ENCODE data around the gene HCN2. TPM values are rescaled to one million over a fixed set of nuclear protein-coding genes. Genes with fewer than 3 reads are reported as not detected.

Gene HCN2
- total and polyA plus RNA-seq, 2 of the 8 experiments (the other 6 are each of a cell fraction or from before 2014, with no cell fraction given): 1.0 to 4.0 TPM

DNA sequence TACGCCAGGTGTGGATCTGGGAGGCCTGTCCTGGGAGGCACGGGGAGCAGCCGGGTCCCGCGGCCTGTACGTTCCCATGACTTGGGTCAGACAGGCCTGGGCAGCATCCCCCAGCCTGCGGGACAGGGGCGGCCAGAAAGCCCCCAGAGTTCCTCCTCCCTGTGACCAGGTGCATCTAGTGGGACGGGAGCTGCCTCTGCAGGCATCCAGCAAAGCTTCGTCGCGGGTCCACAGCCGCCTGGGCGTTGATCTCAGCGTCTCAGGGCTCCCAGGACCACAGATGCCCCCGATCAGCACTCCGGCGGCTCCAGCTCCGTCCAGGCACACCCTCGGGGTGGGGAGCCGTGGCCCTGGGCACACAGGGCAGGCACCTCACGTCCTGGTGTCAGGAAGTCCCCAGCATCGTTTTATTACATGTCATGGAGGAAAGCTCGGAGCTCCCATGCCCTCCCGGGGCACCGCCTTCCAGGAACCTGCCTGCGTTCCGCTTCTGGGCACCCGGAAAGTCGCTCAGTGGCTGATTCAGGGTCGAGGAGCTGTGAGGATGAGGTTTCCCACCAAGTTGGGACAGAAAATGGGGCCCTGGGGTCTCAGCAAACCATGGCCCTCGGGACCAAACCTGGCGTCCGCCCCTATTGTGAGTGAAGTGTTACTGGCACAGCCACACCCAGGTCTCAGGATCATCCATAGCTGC is 47.4 kb upstream of the HCN2 start (continued):
- TF ChIP-seq MAFK (IDR thresholded peaks at IDR 0.05; ENCODE audit: low read depth, low read length) (no peak), ZNF274 (IDR thresholded peaks at IDR 0.05; ENCODE audit: borderline replicate concordance, extremely low read depth, low read length) (no peak), EGR1 (IDR thresholded peaks at IDR 0.05; ENCODE audit: borderline replicate concordance, low read depth, low read length) (no peak)
- TF ChIP-seq, protein P1, sequence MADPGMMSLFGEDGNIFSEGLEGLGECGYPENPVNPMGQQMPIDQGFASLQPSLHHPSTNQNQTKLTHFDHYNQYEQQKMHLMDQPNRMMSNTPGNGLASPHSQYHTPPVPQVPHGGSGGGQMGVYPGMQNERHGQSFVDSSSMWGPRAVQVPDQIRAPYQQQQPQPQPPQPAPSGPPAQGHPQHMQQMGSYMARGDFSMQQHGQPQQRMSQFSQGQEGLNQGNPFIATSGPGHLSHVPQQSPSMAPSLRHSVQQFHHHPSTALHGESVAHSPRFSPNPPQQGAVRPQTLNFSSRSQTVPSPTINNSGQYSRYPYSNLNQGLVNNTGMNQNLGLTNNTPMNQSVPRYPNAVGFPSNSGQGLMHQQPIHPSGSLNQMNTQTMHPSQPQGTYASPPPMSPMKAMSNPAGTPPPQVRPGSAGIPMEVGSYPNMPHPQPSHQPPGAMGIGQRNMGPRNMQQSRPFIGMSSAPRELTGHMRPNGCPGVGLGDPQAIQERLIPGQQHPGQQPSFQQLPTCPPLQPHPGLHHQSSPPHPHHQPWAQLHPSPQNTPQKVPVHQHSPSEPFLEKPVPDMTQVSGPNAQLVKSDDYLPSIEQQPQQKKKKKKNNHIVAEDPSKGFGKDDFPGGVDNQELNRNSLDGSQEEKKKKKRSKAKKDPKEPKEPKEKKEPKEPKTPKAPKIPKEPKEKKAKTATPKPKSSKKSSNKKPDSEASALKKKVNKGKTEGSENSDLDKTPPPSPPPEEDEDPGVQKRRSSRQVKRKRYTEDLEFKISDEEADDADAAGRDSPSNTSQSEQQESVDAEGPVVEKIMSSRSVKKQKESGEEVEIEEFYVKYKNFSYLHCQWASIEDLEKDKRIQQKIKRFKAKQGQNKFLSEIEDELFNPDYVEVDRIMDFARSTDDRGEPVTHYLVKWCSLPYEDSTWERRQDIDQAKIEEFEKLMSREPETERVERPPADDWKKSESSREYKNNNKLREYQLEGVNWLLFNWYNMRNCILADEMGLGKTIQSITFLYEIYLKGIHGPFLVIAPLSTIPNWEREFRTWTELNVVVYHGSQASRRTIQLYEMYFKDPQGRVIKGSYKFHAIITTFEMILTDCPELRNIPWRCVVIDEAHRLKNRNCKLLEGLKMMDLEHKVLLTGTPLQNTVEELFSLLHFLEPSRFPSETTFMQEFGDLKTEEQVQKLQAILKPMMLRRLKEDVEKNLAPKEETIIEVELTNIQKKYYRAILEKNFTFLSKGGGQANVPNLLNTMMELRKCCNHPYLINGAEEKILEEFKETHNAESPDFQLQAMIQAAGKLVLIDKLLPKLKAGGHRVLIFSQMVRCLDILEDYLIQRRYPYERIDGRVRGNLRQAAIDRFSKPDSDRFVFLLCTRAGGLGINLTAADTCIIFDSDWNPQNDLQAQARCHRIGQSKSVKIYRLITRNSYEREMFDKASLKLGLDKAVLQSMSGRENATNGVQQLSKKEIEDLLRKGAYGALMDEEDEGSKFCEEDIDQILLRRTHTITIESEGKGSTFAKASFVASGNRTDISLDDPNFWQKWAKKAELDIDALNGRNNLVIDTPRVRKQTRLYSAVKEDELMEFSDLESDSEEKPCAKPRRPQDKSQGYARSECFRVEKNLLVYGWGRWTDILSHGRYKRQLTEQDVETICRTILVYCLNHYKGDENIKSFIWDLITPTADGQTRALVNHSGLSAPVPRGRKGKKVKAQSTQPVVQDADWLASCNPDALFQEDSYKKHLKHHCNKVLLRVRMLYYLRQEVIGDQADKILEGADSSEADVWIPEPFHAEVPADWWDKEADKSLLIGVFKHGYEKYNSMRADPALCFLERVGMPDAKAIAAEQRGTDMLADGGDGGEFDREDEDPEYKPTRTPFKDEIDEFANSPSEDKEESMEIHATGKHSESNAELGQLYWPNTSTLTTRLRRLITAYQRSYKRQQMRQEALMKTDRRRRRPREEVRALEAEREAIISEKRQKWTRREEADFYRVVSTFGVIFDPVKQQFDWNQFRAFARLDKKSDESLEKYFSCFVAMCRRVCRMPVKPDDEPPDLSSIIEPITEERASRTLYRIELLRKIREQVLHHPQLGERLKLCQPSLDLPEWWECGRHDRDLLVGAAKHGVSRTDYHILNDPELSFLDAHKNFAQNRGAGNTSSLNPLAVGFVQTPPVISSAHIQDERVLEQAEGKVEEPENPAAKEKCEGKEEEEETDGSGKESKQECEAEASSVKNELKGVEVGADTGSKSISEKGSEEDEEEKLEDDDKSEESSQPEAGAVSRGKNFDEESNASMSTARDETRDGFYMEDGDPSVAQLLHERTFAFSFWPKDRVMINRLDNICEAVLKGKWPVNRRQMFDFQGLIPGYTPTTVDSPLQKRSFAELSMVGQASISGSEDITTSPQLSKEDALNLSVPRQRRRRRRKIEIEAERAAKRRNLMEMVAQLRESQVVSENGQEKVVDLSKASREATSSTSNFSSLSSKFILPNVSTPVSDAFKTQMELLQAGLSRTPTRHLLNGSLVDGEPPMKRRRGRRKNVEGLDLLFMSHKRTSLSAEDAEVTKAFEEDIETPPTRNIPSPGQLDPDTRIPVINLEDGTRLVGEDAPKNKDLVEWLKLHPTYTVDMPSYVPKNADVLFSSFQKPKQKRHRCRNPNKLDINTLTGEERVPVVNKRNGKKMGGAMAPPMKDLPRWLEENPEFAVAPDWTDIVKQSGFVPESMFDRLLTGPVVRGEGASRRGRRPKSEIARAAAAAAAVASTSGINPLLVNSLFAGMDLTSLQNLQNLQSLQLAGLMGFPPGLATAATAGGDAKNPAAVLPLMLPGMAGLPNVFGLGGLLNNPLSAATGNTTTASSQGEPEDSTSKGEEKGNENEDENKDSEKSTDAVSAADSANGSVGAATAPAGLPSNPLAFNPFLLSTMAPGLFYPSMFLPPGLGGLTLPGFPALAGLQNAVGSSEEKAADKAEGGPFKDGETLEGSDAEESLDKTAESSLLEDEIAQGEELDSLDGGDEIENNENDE (IDR thresholded peaks at IDR 0.05; ENCODE audit: insufficient replicate concordance, low read length): no peak
